GM19351 (cell line): Measurements from ENCODE around the gene PAX3.

ENCODE experiments used
- ATAC-seq: cut with Tn5 transposase; IDR thresholded peaks from one replicate; pipeline ENCODE4 v1.9.1; 2021; ENCODE audit warnings: mild to moderate bottlenecking, moderate library complexity; ENCODE audit not compliant: unreplicated experiment

The PAX3 gene

DNA sequence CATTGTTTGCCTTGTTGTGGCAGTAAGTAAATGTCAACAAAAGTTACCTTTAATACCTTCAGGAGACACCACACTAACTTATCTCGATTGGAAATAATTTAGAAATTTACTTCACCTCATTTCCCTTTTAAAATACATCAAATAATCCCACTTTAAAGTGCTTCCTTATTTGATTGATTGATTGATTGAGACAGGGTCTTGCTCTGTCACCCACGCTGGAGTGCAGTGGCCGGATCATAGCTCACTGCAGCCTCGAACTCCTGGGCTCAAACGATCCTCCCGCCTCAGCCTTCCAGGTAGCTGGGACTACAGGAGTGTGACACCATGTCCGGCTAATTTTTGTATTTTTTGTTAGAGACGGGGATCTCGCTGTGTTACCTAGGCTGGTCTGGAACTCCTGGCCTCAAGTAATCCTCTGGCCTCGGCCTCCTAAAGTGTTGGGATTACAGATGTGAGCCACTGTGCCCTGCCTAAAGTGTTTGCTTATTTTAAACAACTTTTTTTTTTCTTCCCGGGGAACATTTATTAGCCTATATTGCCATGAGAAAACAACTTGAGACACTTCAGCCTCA, 12.0 kb upstream of the PAX3 start:
- no peak for ATAC-seq

GRCh38 chr2:222309766-222310165, 11.0 kb upstream of the PAX3 start:
- no peak for ATAC-seq

DNA sequence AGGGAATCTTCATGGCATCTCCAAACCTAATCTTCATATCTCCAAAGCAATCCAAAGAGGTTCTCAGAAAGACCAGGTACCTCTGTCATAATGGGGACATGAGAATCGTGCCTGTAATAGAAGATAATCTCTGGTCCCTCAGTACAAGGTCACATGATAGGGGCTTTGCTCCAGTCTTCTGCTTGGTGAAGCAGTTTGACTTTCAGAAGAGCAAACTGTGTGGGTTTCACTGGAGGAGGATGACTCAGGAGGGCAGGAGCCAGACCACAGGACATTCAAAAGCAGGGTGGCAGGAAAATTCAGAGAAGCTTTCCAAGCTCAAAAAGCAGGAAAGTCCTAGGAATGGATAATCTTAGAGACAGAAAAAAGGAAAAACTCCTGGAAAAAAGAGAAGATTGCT, 10.6 kb upstream of the PAX3 start:
- ATAC-seq: no peak

- no peak for ATAC-seq
Observed at GRCh38 chr2:222307978-222308730, 9.4 kb upstream of the PAX3 start.

DNA sequence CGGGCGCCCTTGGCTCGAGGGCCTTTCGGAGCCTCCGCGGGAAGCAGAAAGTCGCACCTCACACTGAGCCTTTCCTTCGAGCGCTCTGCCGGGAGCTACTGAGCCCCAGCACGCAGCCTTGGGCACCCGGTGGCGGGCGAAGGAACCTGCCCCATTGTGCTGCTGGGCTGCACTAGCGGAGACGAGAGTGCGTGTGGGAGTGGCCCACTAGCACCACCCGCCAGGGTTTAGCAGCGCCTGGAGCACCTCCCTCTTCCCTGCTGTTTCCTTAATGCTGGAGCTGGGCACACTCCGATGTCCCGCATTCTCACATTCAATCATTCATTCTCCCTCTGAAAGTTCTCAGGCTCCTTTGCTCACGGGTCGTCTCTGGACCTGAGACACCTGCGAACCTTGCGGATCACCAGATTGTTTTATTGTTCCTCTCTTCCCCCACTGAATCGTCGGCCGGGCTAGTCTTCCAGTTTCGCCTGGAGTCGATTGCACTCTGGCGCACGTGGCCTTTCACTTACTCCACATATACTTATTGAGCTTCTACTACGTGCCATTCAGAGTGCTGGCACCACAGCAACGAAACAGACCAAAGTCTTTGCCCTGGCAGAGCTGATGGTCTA, 8.5 kb upstream of the PAX3 start:
- no peak for ATAC-seq

- ATAC-seq: no peak
Observed at GRCh38 chr2:222306393-222307142, 7.8 kb upstream of the PAX3 start.

DNA sequence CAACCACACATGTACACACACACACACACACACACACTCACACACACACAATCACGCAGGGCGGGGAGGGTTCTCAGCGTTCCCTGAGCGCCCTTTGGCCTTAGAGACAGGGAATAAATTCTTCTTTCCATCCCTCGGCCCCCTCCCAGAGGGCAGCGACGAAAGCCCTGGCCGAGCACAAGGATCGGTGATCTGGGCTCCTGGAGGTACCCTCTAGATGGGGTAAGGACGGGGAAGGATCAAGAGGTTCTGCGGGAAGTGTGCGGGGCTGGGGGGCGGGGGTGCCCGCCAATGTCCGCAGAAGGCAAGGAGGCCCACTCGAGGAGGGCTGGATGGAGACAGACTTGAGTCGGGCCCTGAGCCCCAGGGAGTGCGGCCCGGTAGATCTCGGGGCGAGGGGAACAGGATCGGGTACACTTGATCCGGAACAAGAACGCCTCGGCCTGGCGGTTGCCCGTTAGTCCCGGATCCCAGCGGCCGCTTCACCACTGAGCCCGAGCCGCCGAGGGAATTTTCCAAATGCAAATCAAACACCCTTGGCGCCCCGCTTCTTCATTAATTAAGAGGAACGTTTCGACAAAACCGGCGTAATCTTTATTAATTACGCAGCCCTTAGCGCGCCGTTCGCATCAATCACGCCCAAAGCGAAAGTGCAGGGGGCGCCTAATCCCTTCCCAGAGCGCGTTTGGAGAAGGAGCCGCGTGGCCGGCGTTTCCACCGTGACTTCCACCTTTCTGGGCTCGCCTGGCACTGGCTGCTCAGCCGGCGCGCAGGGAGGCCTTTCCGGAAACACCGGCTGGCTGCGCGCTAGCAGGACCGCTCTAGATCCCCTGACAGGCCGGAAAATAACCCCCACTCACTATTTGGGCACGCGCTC, 7.0 kb upstream of the PAX3 start:
- peak; percentile 30 for ATAC-seq

- ATAC-seq: peak; percentile 25
Observed at GRCh38 chr2:222304737-222305515, 6.1 kb upstream of the PAX3 start.

DNA sequence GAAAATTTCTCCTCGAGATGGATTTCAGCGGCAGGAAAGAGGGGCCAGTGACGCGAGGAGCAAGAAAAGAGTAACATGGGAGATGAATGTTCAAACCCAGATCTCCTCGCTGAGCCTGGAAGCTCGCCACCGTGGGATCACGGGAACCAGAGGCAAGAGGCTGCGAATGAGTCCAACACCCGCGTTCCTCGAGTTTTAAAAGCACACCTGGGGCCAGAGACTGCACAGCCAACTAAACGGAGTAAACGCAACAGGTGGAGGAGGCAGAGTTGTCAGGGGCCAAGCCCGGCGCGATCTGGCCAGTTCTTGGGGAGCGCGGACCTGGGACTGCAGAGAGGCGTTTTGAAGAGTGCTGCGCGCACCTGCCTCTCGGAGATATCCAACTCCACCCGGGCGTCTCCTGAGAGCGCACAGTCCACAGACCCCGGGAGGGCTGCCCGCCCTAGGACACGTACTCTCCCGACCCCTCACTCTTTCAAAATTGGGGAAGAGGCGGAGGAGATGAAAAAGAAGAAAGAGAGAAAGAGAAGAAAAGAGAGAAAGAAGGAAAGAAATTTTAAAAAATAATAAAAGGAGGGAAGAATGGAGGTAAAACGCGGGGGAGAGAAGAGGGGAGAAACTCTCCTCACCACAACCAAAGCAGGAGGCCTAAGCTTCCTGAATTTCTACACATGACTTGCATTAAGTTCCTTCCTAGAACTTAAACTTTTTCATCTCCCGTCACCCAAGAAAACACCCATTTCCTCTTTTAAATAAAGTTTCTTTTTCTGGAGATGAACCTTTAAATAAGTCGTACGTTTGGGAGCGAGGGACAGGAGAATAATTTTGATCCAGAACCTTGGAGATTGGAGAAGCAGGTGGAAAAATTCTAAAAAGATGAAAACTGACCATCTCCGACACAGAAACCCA, 5.3 kb upstream of the PAX3 start:
- no peak for ATAC-seq

DNA sequence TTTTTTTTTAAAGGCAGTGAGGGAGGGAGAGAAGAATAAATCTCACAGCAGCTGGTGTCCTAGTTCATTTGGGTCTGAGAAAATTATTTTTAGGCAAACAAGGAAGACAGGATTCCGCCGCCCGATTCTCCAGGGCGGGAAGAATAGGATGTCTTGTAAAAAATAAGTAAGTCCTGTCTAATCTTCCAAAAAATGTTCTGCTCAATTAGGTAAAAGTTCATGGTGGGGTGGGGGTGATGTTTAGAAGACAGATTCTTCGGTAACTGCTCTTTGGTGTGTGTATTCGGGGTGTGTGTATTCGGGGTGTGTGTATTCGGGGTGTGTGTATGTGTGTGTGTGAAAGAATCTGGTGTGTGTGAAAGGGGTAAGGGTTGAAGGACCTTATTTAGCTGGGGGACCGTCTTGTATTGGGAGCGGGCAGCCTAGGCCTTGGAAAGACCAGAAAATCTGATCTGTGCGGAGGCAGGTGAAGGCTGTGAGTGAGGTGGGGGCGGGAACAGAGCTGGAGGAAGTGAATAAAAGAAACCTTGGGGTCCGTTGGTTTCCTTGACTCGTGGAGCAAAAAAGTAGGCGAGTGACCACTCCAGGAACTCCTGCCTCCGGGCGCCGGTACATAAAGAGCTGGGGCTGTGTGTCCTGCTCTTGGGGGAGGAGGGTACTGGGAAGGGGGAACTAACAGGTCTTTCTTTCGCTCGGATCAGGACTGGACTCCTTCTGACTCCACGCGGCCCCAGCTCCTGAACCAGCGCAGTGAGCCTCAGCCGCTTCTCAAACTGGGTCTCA, 4.4 kb upstream of the PAX3 start:
- ATAC-seq: no peak

DNA sequence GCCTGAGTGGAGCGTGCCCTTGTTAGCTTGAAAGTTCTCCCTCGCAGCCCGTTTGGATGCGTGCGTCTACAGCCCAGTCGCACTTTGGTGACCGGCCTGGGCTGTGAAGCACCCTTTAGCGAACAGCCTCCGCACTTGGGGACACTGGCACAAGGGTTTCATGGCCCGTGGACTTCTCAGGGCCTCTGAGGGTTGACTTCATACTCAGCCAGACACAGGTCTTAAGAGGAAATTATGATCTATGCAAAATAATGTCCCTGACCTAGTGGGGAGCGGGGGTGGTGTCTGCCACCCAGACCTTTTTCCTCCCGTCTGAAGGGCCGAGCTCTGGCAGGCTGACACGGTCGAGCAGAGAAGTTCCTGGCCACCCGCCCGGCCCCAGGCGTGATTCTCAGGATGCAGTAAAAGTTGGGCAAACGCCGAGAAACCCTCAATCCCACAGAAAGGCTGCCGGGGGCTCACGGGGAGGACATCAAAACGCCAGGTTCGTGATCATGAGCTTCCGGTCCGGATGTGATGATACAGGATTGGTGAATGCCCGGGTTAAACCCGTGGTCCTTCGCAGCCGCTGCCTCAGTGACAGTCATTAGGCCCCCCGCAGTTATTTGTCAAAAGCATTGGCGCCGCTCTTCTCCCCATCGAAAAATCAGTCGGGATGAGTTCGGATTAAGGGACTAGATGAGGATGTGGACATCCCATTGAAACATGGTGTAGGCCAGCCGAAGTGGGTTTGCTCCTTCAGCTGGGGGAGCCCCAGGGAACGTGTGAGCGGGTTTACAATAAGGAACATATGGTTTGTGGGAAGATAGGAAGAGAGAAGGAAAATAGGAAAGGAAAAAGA, 3.6 kb upstream of the PAX3 start:
- ATAC-seq: no peak

GRCh38 chr2:222301796-222302118, 3.0 kb upstream of the PAX3 start:
- ATAC-seq: no peak

GRCh38 chr2:222301053-222301795, 2.4 kb upstream of the PAX3 start:
- ATAC-seq: no peak

DNA sequence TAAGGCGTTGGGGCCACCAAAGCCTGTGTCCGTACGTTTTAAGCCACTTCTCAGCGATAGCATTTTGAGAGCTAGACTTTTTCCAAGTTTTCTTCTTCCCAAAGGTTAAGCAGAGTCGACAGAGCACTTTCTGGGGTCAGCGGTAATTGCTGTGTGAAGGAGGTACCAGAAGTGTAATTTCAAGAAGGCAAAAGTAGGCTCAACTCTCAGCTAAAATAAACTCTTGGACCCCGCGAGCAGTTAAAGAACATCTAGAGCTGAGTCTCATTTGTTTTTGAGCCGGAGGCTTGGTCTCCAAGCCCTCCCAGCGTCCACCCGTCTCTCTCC, 1.9 kb upstream of the PAX3 start:
- ATAC-seq: no peak

GRCh38 chr2:222299906-222300725, 1.3 kb upstream of the PAX3 start:
- no peak for ATAC-seq

GRCh38 chr2:222298001-222298310, 842 bp downstream of the PAX3 start:
- no peak for ATAC-seq
